Activated naive CD4-positive, alpha-beta T cell (primary cell): ENCODE results near the gene SSBP2.

ENCODE experiments used
- DNase-seq, 4 experiments: peaks; one replicate each; lab custom pipeline; 2025; lab: John Stamatoyannopoulos, UW

SSBP2 gene

GRCh38 chr5:81389025-81389424 lies 361.9 kb downstream of the SSBP2 start:
- DNase-seq = no peak

GRCh38 chr5:81388169-81388568 lies 362.7 kb downstream of the SSBP2 start:
- no peak for DNase-seq

- no peak for DNase-seq
Observed at GRCh38 chr5:81383867-81384266, 367.0 kb downstream of the SSBP2 start.

- no peak for DNase-seq
Observed at GRCh38 chr5:81371354-81371876, 379.5 kb downstream of the SSBP2 start.

- DNase-seq = no peak
Observed at GRCh38 chr5:81370912-81371311, 380.0 kb downstream of the SSBP2 start.

- no peak for DNase-seq
Observed at GRCh38 chr5:81365541-81365940, 385.4 kb downstream of the SSBP2 start.

GRCh38 chr5:81363093-81363871 lies 387.6 kb downstream of the SSBP2 start:
- no peak for DNase-seq
